HL-60/S4 treated with phorbol 12-myristate 13-acetate at 8.2 ng/mL for 4 days and 3 days (cell line): ENCODE data around the gene TAF4B.
"Not testable (repeated sequence)": the region's sequence is repeated elsewhere in the genome, so short reads cannot be mapped to it uniquely, and the experiment has no call there.

ENCODE experiments used
- in situ Hi-C: fragments of 300-500 bp; cut with MboI; formaldehyde crosslinking; loops from 2 replicates; pipeline ENCODE4 v1.15.0; 2022; ENCODE audit warnings: low sequenced_read_pairs

Gene TAF4B

DNA sequence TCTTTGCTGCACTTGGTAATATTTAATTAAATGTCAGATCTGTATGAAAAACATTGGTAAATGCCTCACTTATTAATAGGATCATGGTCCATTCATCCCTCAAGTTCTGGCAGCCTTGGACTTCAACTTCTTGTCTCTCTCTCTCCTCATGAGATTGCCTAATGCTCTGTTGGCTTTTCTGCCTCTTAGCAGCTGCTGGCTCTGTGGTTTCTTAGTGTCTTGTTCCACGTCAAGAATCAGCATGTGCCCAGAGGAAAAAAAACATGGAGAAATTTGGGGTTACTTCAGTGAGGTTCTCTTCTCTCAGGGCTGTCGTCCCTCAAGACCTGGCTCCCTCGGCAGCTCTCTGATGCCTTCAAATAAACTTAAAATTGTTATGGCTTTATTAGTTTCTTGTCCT lies 75.4 kb downstream of the TAF4B start:
- in situ Hi-C loops: no loop called here

DNA sequence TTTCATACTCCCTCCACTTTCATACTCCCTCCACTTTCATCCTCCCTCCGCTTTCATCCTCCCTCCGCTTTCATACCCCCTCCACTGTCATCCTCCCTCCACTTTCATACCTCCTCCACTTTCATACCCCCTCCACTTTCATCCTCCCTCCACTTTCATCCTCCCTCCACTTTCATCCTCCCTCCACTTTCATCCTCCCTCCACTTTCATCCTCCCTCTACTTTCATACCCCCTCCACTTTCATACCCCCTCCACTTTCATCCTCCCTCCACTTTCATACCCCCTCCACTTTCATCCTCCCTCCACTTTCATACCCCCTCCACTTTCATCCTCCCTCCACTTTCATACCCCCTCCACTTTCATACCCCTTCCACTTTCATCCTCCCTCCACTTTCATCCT lies 77.0 kb downstream of the TAF4B start:
- in situ Hi-C loops: not testable (repeated sequence)

DNA sequence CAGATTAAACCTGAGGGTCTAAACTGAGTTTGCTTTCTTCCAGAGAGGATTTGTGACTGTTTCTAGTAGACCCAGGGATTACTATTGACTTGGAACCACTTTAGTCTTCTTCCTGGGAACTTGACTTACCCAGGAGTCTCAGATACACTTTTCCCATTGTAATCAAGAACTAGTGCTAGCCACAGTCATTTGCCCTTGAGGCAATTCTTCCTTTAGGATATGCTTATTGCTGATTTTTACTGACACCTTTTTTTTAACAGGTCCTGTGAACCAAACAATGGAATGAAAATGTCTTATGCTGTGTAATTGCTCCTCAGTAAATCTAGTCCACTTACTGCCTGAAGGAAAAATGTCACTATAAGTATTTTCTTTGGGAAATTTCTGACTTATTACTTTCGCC lies 78.3 kb downstream of the TAF4B start:
- in situ Hi-C loops: no loop called here

- in situ Hi-C loops: no loop called here
Measured at GRCh38 chr18:26307161-26307773, 81.0 kb downstream of the TAF4B start.

DNA sequence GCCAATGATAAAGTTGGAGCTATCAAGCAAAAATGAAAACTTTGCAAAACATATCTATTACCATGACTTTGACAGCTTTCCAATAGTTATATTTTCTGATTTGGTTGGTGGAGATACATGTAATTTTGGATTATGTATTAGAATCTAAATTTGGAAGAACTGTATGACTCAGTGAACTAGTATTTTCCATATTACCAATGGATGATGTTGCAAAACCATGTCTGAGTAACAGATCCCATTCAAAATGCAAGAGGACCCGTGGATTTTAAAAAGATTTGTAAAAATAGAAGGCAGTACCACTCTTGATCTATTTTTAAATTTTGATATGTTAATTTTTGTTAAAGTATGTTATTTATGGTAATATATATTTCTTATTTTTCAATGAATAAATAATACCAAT lies 83.0 kb downstream of the TAF4B start:
- in situ Hi-C loops: no loop called here

DNA sequence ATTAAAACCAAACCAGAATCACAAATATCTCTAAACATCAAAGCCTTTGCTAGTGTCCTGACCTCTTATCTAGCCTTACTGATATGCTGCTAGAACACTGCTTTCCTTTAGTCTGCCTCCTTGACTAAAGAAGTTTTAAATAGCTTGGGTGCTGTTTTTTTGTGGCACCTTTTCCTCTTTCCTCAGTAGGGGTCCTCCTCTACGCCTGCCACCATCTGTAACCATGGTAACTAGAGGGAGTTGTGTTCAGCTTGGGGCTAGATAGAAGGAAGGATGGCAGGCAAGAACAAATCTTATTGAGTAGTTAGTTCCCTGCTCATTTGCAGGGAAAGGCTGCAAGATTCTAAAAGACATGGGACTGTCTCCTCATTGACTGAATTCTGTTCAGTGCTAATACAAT lies 86.0 kb downstream of the TAF4B start:
- in situ Hi-C loops: no loop called here

DNA sequence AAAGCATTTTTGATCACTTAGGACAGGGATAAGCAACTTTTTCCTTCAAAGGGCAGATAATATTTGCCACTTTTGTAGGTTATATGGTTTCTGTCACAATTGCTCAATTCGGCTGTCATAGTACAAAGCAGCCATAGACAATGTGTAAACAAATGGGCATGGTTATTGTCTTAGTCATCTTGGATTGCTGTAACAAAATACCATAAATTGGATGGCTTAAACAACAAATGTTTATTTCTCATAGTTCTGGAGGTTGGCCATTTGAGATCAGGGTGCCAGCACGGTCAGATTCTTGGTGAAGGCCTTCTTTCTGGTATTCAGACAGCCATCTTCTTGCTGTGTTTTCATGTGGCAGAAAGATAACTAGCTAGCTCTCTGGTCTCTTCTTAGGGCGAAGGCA lies 91.2 kb downstream of the TAF4B start:
- in situ Hi-C loops: no loop called here

DNA sequence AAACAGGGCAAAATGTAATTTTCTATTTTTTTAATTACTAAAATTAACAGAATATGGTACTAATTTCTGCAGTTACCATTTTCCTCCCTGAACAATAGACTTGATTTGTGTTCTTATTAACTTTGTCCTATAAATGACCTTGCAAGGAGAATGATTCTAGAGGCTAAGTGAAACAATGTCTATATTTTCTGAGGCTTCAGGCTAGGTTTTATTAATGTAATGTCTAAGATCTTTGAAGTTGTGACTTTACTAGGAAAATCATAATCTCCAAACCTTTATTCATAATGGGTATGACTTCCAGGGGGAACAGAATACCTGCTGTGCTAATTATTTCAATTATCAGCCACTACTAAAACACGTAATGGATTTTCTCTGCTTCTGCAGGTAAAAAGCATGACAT lies 94.4 kb downstream of the TAF4B start:
- in situ Hi-C loops: no loop called here

DNA sequence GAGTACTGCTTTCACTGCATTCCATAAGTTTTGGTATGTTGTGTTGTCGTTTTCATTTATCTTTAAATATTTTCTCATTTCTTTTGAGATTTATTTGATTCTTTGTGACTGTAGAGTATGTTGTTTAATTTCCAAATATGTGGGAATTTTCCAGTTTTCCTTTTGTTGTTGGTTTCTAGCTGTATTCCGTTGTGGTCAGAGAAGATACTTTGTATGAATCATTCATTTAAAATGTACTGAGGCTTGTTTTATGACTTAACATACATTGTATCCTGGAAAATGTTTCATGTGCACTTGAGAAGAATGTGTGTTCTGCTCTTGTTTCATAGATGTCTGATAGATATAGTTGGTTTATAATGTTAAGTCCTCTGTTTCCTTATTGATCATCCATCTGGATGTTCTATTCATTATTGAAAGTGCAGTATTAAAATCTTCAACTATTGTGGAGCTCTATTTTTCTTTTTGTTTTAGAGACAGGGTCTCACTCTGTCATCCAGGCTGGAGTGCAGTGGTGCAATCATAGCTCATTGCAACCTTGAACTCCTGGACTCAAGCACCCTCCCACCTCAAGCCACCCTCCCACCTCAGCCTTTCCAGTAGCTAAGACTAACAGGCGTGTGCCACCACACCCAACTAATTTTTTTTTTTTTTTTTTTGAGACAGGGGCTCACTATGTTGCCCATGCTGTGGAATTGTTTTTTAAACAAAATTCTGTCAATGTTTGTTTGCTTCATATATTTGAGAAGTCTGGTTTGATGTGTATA lies 96.8 kb downstream of the TAF4B start:
- in situ Hi-C loops: no loop called here

DNA sequence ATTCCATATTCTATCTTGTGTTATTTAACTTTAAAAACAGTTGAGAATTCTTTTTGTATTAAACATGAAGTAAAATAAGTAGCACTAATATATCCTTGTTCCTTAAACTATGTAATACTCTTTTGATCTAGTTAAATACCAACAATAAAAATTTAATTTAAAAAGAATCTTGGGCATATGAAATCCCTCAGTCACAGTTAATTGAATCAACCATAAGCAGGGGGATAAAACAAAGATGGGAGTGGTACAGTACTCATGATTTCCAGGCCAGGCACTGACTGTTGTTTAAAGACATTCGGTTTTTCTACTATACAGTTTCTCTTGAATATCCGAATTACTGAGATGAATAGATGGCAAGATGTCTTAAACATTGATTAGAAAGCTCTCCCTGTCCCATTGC lies 99.5 kb downstream of the TAF4B start:
- in situ Hi-C loops: no loop called here

DNA sequence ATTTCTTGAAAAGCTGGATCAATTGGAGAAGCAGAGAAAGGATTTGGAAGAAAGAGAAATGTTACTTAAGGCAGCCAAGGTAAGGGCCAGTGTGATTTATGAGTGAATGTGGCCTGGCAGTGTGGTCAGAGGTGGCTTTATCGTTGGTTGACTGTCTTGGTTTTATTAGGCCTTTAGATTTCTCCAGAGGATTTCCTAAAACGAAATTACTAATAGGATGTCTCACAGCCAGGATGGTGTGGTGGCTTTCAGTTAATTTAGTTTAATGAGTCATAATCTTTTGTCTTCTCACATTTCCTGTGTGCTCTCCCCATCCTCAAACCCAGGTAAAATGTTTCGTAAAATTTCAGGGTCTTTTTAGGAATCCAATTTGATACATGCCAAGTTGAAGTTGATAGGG lies 100.8 kb downstream of the TAF4B start:
- in situ Hi-C loops: no loop called here

- in situ Hi-C loops: no loop called here
Measured at GRCh38 chr18:26332991-26333390, 106.7 kb downstream of the TAF4B start.

DNA sequence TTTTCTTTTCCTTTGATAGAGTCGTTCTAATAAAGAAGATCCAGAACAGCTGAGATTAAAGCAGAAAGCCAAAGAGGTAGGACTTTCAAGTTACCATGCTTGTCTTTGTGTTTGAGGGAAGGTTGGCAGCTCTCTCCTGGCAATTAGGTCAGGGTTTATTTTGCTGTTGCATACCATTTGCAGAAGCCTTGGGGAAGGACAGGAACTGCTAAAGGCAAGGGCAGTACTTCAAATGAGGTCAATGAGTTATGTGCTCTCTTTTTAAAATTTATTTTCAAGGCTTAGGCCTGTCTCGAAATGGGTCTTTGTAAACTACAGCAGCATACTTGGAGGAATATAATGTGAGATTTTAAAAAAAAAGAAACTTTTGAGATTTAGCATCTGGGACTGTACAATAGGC lies 108.9 kb downstream of the TAF4B start:
- in situ Hi-C loops: no loop called here

GRCh38 chr18:26335571-26336487 lies 109.6 kb downstream of the TAF4B start:
- in situ Hi-C loops: no loop called here

DNA sequence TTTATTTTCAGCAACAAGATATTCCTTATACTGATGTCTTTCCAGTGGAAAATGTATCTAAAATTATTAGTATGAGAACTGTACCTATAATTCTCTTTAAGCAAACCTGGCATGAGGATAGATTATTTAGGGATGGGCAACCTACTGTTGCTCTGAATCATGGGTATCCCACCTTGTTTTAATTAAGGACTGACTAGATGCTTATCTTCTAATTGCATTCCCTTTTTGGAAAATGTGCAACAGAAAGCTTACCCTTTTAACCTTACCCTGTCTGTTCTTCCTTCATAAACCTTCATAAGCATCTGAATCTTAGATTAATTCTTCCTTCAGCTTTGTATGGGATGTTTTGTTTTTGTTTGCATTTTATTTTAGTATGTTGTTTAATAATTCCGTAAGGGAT lies 110.3 kb downstream of the TAF4B start:
- in situ Hi-C loops: no loop called here

DNA sequence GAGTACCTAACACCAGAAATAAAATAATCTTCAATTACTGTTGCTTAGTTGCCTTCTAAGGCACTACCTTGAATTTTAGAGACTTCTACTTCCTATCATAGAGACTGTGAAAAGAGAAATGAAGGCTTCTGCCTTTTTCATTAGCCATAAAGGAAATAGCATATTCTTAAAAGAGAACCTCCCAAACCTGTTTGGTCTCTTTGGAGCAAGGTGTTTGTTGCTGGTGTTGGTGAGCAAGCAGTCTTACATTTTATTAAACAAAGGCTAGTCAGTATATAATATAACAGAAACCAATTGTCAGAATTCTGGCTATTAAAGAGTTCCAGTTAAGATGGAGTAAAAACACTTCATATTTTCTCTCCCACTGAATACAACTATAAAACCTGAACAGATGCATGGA lies 116.4 kb downstream of the TAF4B start:
- in situ Hi-C loops: no loop called here

DNA sequence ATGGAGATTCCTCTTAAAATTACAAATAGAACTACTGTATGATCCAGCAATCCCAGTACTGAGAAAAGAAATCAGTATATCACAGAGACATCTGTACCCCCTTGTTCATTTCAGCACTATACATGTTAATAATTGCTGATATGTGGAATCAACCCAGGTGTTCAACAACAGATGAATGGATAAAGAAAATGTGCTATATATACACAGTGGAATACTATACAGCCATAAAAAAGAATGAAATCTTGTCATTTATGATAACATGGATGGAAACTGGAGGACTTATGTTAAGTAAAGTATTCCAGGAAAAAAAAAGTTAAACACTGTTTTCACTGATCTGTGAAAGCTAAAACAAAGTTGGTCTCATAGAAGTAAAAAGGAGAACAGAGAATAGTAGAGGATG lies 124.7 kb downstream of the TAF4B start:
- in situ Hi-C loops: no loop called here

DNA sequence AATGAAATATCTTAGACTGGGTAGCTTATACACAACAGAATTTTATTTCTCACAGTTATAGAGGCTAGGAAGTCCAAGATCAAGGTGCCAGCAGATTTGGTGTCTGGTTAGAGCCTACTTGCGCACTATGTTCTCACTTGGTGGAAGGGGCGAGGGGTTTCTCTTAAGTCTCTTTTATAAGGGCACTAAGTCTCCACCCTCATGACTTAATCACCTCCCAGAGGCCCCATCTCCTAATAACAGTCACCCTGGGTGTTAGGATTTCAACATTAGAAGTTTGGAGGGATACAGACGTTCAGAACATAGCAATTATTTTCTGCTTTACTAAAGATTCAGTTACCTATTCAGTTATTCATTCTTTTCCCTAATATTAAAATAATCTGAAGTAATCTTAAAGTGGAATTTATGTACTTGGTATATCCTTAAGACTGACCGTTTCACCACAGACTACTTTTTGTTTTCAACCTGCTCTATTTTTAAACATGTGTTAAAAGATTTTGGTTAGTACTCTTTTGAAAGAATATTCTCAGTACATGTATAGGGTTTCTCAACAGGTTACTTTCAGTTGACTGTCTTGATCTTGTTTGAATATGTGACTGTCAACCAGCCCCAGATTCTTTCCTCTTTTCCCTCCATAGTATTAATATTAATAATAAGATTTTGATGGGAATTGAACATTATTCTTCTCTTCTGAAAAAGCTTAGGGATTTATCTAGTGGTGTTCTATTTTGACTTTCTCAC lies 130.0 kb downstream of the TAF4B start:
- in situ Hi-C loops: no loop called here

GRCh38 chr18:26357960-26358359 lies 131.7 kb downstream of the TAF4B start:
- in situ Hi-C loops: no loop called here

GRCh38 chr18:26362021-26362420 lies 135.8 kb downstream of the TAF4B start:
- in situ Hi-C loops: no loop called here

- in situ Hi-C loops: no loop called here
Measured at GRCh38 chr18:26367425-26367824, 141.2 kb downstream of the TAF4B start.
